ENCODE measurements around the gene ATP6V1A.
"Not testable (repeated sequence)": the region's sequence is repeated elsewhere in the genome, so short reads cannot be mapped to it uniquely, and the experiment has no call there.

The ATP6V1A gene

DNA sequence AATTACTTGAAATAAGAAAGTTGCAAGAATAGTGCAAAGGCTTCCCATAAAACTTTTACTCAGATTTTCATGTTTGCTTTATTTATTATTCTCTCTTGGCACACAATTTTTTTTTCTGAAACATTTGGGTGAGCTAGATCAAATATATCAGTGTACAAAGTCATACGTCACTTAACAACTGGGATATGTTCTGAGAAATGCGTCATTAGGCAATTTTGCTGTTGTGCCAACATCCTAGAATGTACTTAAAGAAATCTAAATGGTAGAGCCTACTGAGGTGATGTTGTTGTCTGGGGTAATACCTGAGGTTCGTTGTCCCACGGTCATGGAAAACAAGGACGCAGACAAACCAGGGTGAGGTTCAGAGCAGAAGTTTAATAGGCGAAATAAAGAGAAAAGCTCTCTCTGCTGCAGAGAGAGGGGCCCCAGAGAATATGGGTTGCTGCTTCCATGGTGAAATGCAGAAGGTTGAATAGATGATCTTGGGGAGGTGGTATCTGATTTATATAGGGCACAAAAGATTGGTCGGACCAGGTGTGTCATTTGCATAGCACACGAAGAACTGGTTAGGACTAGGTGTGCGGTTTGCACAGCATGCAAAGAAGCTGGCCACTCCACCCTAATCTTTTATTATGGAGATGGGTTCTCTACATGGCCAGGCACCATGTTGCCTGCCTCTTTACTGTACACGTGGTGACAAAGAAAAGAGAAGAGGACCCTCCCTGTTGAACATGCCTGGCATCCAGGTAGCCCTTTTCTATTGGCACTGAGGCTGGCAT, 82.9 kb downstream of the ATP6V1A start:
- no peak for DNase-seq

DNA sequence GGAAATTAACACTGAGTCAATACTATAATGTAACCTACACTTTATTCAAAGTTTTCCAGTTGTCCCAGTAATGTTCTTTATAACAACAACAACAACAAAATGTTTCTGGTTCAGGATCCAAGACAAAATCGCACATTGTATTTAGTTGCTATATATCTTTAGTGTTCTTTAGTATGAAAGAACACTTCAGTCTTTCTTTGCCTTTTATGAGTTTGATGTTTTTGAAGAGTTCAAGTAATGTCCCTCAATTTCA, 84.2 kb downstream of the ATP6V1A start:
- DNase-seq: no peak

- no peak for DNase-seq
Observed at GRCh38 chr3:113832477-113833164, 85.8 kb downstream of the ATP6V1A start.

GRCh38 chr3:113834983-113835382, 88.1 kb downstream of the ATP6V1A start:
- DNase-seq: no peak

DNA sequence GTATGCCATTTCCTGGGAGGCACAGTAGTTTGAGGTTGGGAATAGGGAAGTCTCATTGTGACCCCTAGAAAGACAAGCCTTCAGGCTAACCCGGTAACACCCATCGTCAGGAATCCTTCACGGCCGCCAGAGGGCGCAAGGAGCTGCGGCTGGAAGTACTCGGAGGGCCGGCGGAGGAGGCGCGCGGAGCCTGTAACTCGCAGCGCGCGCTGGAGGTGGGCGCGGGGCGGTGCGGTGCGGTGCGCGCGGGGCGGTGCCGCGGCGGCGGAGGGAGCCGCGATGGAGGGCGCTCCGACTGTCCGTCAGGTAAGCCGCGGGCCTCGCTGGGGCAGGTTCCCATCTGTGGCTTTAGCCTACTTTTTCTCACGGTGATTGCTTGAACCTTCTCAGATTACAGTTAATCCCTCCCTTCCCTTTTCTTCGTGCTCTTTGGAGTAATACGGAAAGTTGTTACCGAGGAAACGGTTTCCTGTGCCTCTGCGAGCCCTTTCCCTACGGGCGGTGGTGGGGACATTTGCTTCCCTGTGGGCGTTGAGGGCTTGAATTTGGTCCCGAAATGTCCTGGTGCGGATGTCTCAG, 91.9 kb downstream of the ATP6V1A start, which contains the start of gene GRAMD1C:
Gene GRAMD1C (plus strand): TSS at position 158 of the 579 bp plus-strand sequence. CDS start 122 bp downstream, at position 280.
- peak; percentile 88 for DNase-seq

GRCh38 chr3:113839551-113839950, 92.7 kb downstream of the ATP6V1A start:
- no peak for DNase-seq

- DNase-seq: no peak
Observed at GRCh38 chr3:113844622-113845222, 97.9 kb downstream of the ATP6V1A start.

DNA sequence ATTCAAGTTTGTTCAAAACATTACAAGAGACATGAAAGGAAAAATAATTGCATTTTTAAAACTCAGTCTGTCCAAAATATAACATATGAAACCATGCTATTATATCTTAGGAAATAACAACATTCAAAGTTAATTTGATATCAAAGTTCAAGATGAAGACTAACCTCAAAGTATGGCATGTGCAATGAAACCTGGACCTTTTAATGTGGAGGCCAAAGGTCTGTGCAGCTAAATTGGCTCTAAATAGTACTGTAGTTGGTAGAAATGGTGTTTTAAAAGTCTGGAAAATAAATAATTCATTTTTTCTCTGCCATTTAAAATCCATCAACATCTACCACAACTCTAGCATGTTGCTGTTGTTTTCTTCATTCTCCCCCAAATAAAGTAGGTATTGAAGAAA, 100.4 kb downstream of the ATP6V1A start:
- no peak for DNase-seq

- DNase-seq: no peak
Observed at GRCh38 chr3:113847664-113848461, 101.0 kb downstream of the ATP6V1A start.

GRCh38 chr3:113849071-113849470, 102.2 kb downstream of the ATP6V1A start:
- DNase-seq: not testable (repeated sequence)

GRCh38 chr3:113849841-113850240, 103.0 kb downstream of the ATP6V1A start:
- not testable (repeated sequence) for DNase-seq

GRCh38 chr3:113850391-113850790, 103.6 kb downstream of the ATP6V1A start:
- DNase-seq: not testable (repeated sequence)

- DNase-seq: no peak
Observed at GRCh38 chr3:113852506-113852905, 105.7 kb downstream of the ATP6V1A start.

Data from stimulated activated CD8-positive, alpha-beta memory T cell treated with anti-CD3 and anti-CD28 coated beads, Interleukin-4, amount 100 ng/mL, for 48 hours (primary cell).